Neural crest cell (in vitro differentiated cells): ENCODE results near the gene INSL6. TPM values are rescaled to one million over a fixed set of nuclear protein-coding genes. Genes with fewer than 3 reads are reported as not detected.

Source experiments
- DNase-seq: peaks from one replicate; pipeline ENCODE4 v3.0.0; 2021; ENCODE audit warnings: low read depth, mixed read lengths, low spot score
- H3K27ac Mint-ChIP-seq: one replicate; pipeline ENCODE4 v1.8.0; 2021; ENCODE audit warnings: mild to moderate bottlenecking, mixed read lengths; ENCODE audit not compliant: unreplicated experiment
- H3K27me3 Mint-ChIP-seq: 2 replicates; pipeline ENCODE4 v1.8.0; 2021; ENCODE audit warnings: low read depth, mild to moderate bottlenecking, mixed read lengths
- H3K36me3 Mint-ChIP-seq: 2 replicates; pipeline ENCODE4 v1.8.0; 2021; ENCODE audit warnings: low read depth, mild to moderate bottlenecking, mixed read lengths
- H3K4me1 Mint-ChIP-seq: 2 replicates; pipeline ENCODE4 v1.8.0; 2021; ENCODE audit warnings: mixed read lengths
- H3K4me3 Mint-ChIP-seq: one replicate; pipeline ENCODE4 v1.8.0; 2021; ENCODE audit warnings: mild to moderate bottlenecking, mixed read lengths
- H3K9me3 Mint-ChIP-seq: 2 replicates; pipeline ENCODE4 v1.8.0; 2021; ENCODE audit warnings: mixed read lengths
- long read RNA-seq: library from polyadenylated mRNA; unstranded; transcript quantifications from one replicate; pipeline ENCODE4 v2.0.0, GENCODE V29; 2020
- total RNA-seq: library from RNA; stranded (reverse); gene quantifications from 2 replicates; pipeline ENCODE4 v1.2.1, GENCODE V29; 2021
- TF ChIP-seq, protein P1 (sequence below): fragments of 200-600 bp; sonication (generic); conservative IDR thresholded peaks from 2 replicates; pipeline ENCODE4 v1.5.0; 2021; ENCODE audit warnings: antibody characterized with exemption, mild to moderate bottlenecking

The INSL6 gene, protein sequence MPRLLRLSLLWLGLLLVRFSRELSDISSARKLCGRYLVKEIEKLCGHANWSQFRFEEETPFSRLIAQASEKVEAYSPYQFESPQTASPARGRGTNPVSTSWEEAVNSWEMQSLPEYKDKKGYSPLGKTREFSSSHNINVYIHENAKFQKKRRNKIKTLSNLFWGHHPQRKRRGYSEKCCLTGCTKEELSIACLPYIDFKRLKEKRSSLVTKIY
- total RNA-seq: not detected in 2 replicates
- long read RNA-seq: 0 reads

DNA sequence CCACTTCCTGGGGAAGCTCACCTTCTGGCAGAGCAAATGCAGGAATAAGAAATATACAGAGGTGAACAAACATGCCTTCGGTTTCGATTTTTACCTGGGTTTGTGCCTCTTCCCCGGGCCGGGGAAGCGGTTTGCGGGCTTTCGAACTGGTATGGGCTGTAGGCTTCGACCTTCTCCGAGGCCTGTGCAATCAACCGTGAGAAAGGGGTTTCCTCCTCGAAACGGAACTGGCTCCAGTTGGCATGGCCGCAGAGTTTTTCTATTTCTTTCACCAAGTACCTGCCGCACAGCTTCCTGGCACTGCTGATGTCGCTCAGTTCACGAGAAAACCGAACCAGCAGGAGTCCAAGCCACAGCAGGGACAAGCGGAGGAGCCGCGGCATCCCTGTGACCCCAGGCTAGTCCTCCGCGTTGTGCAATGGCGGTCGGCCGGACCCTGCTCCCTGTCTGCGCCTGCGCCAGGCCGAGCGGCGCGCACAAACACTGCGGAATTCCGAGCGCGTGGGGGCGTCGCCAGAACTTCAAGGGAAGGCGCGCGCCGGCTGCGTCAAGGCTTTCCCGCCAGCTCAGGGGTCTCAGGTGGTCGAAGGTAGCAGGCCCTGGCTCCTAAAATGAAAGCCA, at the start of gene INSL6:
INSL6 (minus strand) TSS at position 420 of the 621 bp plus-strand sequence; CDS start at position 383, 37 bp downstream.
- Mint-ChIP-seq H3K27me3 (no peaks in the 10 kb centered on the region), H3K27ac (no peak within 1 kb of the TSS), H3K9me3 (peaks cover 5% of the 10 kb centered on the region), H3K36me3 (peaks cover 4% of the 10 kb centered on the region), H3K4me3 (no peak within 1 kb of the TSS), H3K4me1 (no peaks in the 10 kb centered on the region)
- TF ChIP-seq, protein P1, sequence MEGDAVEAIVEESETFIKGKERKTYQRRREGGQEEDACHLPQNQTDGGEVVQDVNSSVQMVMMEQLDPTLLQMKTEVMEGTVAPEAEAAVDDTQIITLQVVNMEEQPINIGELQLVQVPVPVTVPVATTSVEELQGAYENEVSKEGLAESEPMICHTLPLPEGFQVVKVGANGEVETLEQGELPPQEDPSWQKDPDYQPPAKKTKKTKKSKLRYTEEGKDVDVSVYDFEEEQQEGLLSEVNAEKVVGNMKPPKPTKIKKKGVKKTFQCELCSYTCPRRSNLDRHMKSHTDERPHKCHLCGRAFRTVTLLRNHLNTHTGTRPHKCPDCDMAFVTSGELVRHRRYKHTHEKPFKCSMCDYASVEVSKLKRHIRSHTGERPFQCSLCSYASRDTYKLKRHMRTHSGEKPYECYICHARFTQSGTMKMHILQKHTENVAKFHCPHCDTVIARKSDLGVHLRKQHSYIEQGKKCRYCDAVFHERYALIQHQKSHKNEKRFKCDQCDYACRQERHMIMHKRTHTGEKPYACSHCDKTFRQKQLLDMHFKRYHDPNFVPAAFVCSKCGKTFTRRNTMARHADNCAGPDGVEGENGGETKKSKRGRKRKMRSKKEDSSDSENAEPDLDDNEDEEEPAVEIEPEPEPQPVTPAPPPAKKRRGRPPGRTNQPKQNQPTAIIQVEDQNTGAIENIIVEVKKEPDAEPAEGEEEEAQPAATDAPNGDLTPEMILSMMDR: no peak
- DNase-seq: no peak

DNA sequence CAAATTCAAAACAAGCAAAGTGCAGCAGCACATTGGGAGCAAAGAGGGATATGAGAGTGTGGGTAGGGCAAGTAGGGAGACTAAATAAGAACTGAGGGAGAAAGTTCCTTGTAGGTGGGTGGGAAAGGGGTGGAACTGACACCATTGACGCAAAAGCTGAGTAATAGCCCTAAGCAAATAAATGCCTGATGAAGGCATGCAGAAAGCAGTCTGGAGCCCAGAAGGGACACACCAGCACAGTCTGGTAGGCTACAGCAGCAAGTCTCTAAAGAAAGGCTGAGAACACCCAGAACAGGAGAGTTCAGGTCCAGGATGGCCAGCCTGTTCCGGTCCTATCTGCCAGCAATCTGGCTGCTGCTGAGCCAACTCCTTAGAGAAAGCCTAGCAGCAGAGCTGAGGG, 45.8 kb upstream of the INSL6 start, which contains the start of gene INSL4:
INSL4 (plus strand) TSS at position 208 of the 400 bp plus-strand sequence; CDS start at position 313, 105 bp downstream.
- Mint-ChIP-seq H3K9me3 (no peaks in the 10 kb centered on the region), H3K27me3 (peaks cover 28% of the 10 kb centered on the region), H3K4me3 (no peak within 1 kb of the TSS), H3K4me1 (no peaks in the 10 kb centered on the region), H3K27ac (no peak within 1 kb of the TSS), H3K36me3 (no peaks in the 10 kb centered on the region)
- no peak for DNase-seq
- TF ChIP-seq, protein P1: no peak

DNA sequence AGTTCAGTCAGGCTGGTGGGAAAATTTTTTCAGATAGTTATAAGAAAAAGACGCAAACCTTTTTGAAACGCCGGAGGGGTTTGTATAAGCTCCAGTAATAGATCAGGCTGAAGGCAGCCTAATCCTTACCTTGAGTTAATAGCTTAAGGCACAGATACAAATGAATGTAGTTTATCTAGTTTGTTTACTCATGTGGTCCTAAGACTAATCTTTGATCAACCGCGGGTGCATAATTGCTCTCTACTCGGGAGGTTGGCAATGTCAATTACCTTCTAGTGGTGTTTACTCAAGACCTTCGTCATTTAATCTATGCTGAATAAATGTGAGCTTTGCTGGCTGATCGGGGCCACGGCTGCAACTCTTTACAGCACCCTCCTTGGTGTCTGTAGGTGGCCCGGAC, 45.1 kb upstream of the INSL6 start:
- Mint-ChIP-seq H3K9me3 (no peaks in the 10 kb centered on the region), H3K27ac (no peak overlapping the region), H3K4me3 (no peak overlapping the region), H3K4me1 (no peaks in the 10 kb centered on the region), H3K36me3 (no peaks in the 10 kb centered on the region), H3K27me3 (peaks cover 28% of the 10 kb centered on the region)
- TF ChIP-seq, protein P1: no peak
- DNase-seq: no peak

DNA sequence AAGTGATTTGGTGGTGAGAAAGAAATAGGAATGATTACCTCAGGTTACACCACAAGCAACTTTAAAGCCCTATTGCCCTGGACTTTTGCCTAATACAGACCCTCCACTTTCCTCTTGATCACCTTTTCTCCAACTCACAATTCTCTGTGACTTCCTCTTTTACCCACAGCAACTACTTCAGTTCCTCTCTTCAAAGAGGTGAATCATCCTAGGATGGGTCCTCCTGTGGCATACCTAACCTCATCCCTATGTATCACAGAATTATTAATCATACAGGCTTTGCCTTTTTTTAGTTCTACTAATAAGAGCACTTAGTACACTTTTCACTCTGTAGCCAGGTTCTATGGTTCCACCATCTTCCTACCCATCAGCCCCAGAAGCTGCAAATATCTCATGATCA, 19.6 kb upstream of the INSL6 start:
- Mint-ChIP-seq H3K4me3 (no peak overlapping the region), H3K27ac (no peak overlapping the region), H3K9me3 (no peaks in the 10 kb centered on the region), H3K27me3 (peaks cover 3% of the 10 kb centered on the region), H3K4me1 (no peaks in the 10 kb centered on the region), H3K36me3 (no peaks in the 10 kb centered on the region)
- TF ChIP-seq, protein P1: no peak
- DNase-seq: no peak

DNA sequence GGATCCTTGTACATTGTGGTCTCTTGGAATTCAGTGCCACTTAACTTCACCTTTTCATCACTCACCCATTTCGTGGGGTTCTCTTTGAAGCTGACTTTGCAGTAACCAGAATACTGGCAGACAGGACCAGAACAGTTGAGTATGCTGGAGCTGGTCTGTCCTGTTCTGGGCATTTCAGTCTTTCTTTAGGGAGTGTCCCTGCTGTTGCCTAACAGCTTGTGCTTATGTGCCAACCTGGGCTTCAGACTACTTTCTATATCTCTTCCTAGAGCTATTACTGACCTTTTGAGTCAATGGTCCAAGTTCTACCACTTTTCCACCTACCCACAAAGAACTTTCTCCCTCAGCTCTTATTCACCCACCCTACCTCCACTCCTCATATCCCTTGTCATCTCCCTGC, 10.0 kb upstream of the INSL6 start:
- H3K27ac Mint-ChIP-seq: no peak overlapping the region

More for the DNA sequence above, 10.0 kb upstream of the INSL6 start:
- peaks cover 2% of the 10 kb centered on the region for H3K9me3 Mint-ChIP-seq
- H3K4me3 Mint-ChIP-seq: no peak overlapping the region
- no peaks in the 10 kb centered on the region for H3K36me3 Mint-ChIP-seq
- no peaks in the 10 kb centered on the region for H3K27me3 Mint-ChIP-seq
- DNase-seq: no peak
- TF ChIP-seq, protein P1: no peak
- no peaks in the 10 kb centered on the region for H3K4me1 Mint-ChIP-seq
